Mesenteric fat pad (tissue), 1 donor: ENCODE data around the gene GDF3. TPM values are rescaled to one million over a fixed set of nuclear protein-coding genes. Genes with fewer than 3 reads are reported as not detected.
"Not testable (repeated sequence)": the region's sequence is repeated elsewhere in the genome, so short reads cannot be mapped to it uniquely, and the experiment has no call there.

ENCODE experiments used
- DNase-seq: peaks from one replicate; pipeline ENCODE4 v3.0.0-alpha.2; 2020; ENCODE audit warnings: low spot score
- long read RNA-seq: library from polyadenylated mRNA; unstranded; transcript quantifications from one replicate; pipeline ENCODE4 v2.0.0, GENCODE V29; 2020
- total RNA-seq: library from RNA; stranded (reverse); fragmentation: NEBNext Ultra II Directional; extraction: Animal tissue kit (Norgen Biotek cat#: 25700); gene quantifications from one replicate; pipeline ENCODE4 v1.2.1, GENCODE V29; 2021
- donor health status: DM: yes; HTN: yes; CAD: no.

The GDF3 gene
- total RNA-seq, result 0.26 TPM
- long read RNA-seq, result 0 reads

- no peak for DNase-seq
Observed at GRCh38 chr12:7695566-7696197, at the start of gene GDF3. Gene GDF3, minus strand, starts transcription at chr12:7695775. Its CDS starts 47 bp downstream, at chr12:7695728.

GRCh38 chr12:7732993-7733392 is 37.4 kb upstream of the GDF3 start:
- DNase-seq, result no peak

- DNase-seq, result no peak
Observed at GRCh38 chr12:7731486-7731885, 35.9 kb upstream of the GDF3 start.

GRCh38 chr12:7730984-7731383 is 35.4 kb upstream of the GDF3 start:
- not testable (repeated sequence) for DNase-seq

GRCh38 chr12:7729746-7730145 is 34.2 kb upstream of the GDF3 start:
- no peak for DNase-seq

DNA sequence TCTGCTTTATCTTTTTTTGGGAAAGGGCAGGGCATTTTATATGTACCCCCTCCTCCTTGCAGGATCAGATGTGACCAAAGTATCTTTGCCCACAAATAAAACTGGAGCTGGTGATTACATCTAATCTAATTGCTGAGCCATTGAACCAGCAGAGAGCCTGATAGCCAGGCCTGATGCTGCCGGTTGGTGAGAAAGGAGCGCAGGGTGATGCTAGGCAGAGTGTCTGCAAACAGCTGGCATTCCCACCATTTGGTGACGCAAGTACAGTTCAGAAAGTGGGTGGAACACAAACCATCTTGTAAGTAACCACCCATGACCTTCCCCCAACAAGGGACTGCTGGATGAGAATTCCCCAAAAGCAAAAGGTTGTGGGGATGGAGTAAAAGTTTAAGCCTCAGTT is 28.4 kb upstream of the GDF3 start:
- DNase-seq, result no peak

DNA sequence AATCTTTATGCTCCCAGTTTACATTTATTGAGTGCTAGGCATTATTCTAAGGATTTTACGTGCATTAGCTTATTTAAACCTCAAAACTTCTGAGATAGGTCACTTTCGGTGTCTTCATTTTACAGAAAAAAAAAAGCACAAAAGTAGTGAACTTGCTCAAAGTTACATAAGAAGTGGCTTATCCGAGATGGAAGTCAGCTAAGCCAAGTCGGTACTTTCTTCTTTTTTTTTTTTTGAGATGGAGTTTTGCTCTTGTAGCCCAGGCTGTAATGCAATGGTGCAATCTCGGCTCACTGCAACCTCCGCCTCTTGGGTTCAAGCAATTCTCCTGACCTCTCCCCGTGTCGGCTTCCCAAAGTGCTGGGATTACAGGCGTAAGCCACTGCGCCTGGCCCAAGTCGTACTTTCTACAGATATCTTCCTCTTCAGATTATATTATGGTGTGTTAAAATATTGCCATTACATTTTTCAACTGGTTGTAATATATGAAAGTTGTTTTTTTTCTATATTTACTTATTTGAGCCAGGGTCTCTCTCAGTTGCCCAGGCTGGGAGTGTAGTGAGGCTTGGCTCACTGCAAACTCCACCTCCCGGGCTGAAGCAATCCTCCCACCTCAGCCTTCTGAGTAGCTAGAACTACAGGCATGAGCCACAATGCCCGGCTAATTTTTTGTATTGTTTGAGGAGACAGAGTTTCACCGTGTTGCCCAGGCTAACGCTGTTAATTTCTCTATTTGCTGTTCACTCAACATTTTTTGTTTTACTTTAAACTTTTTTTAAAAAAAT is 24.6 kb upstream of the GDF3 start:
- no peak for DNase-seq

DNA sequence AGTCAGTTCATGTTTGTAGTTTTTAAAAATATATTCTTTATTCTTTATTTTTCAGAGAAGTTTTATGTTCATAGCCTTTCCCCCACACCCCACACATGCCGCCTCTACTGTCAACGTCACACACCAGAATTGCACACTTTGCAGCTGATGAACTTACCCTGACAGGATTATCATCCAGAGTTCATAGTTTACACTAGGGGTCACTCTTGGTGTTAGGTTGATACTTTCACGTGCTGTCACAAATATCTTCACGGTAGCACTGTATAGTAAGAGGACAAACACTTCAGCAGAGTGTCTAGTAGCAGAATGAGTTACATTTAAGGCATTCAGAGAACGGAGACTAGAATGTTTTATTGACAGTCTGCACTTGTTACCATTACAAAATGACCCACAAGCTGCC is 20.8 kb upstream of the GDF3 start:
- no peak for DNase-seq

DNA sequence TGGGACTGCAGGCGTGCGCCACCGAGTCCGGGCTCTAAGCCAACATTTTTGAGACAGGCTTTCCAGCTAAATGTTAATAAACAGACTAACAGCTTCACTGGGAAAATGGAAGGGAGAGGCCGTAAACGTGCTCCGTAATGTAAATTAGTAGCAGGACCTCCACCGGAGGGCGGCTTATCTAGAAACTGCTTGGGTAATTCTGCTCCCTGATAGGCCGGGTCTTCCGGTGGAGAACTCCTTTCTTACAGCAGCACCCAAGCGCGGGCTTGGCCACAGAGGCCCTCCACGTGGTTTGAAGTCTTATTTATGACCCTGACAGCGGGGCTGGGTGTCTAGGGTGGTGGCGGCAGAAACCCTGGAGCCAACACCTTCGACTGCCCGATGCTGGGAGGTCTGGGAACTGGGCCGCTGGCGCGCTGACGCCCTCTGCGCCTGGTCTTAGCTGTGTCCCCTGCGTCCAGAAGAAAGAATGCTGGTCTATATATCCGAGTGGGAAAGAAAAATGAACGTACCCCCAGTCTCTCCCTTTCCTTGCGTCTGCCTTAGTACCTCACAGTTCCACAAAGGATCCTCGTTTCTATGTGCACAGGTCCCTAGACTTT is 17.4 kb upstream of the GDF3 start:
- no peak for DNase-seq

DNA sequence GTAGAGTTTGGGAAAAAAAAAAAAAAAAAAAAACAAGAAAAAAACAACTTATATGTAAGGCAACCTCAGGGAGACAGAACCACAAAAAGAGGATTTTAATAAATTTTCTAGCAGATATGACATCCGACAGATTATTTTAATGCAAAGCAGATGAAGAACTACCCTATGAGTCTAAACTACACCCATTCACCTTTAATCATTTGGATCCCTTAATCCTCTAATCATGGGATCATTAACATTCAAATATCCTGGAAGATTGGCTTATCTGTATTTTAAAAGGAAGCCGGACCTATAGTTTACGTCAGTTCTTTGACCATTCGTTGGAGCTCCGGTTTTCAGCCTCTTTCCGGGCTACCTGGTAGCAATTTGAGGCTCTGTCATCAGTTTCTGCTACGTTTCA is 15.6 kb upstream of the GDF3 start, which contains the start of gene DPPA3:
DPPA3 (plus strand) TSS at position 301 of the 400 bp plus-strand sequence. CDS start 138 bp downstream, outside the sequence.
- DNase-seq, result no peak

DNA sequence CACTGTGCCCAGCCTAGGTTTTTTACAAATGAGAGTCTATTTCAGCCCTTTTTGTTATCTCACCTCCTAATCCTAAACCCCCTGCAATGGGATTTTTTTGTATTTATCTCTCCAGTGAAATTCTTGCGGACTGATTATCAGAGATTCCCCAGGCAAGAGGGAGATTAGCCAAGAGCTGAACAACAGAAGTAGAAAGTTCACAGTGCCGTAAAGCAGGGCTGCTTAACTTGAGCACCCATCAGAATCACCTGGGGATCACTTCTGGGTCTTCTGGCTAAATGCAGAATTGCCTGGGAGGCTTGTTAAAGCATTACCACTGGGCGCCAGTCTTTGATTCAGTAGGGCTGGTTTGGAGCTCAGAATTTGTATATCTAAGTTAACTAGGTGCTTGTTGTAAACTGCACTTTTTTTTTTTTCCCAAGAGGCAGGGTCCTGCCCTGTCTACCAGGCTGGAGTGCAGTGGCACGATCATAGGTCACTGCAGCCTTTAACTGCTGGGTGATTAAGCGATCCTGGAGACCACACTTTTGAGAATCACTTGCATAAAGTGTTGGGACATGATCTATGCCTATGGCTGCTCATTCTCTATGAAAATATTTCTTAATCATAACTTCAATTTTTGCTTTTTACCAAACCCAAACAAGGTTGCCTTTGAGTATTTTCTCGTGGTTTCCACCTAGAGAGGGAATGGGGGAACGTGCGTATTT is 14.5 kb upstream of the GDF3 start:
- DNase-seq, result no peak

GRCh38 chr12:7705846-7706245 is 10.3 kb upstream of the GDF3 start:
- no peak for DNase-seq

DNA sequence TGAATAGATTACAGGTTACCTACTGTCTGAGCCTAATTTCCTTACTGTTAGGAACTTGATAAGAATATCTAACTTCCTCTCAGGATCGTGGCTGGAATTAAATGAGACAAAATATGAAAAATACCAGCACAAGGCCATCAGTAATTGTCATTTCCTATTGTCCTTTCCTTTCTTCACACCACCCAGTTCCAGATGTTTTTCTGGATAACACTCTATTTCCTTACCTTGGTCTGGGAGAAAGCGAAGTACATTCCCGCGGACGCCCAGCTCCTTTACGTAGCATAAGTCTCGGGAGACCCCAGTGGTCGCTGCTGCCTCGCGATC is 376 bp downstream of the GDF3 start:
- DNase-seq, result no peak

DNA sequence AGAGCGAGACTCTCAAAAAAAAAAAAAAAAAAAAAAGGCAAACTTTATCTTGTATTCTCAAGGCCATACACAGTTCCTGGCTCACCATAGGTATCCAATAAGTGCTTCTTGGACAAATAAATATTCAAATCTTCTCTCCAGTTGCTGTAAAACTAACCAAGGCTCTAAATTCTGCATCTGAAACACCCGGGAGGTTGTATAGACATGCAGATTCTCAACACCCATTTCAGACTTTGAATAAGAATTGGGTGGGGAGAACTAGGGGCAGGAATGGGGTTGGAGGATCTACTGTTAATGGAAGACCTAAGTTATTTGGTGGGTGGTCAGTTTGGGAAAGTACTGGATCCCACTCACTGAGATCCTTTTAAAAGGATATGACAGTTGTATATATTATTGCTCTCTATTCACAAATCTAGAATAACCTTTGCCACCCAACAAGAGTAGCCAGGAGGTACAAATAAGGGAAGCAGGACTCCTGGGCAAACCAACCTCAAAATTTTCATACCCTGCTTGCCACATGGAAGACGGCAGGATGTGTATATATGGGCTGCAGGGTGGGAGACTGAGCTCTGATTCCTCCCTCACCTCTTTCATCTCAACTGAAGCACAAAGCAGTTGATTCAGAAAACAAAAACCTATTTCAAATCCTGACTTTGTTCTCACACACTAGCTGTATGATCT is 879 bp downstream of the GDF3 start:
- no peak for DNase-seq

DNA sequence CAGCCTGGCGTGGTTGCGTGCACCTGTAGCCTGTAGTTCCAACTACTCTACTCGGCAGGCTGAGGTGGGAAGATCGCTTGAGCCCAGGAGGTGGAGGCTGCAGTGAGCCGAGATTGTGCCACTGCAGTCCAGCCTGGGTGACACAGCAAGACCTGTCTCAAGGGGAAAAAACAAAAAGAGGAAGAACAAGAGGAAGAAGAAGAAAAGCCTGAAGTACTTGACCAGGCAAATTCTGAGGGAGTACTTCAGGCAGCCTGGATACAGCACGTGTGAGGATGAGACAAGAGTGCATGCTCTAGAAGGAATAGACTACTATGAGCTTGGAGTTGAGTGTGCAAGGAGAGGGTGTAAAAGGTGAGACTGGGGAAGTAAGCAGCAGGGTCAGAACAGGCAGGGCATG is 1.8 kb downstream of the GDF3 start:
- no peak for DNase-seq

- DNase-seq, result no peak
Observed at GRCh38 chr12:7681535-7681934, 14.0 kb downstream of the GDF3 start.

DNA sequence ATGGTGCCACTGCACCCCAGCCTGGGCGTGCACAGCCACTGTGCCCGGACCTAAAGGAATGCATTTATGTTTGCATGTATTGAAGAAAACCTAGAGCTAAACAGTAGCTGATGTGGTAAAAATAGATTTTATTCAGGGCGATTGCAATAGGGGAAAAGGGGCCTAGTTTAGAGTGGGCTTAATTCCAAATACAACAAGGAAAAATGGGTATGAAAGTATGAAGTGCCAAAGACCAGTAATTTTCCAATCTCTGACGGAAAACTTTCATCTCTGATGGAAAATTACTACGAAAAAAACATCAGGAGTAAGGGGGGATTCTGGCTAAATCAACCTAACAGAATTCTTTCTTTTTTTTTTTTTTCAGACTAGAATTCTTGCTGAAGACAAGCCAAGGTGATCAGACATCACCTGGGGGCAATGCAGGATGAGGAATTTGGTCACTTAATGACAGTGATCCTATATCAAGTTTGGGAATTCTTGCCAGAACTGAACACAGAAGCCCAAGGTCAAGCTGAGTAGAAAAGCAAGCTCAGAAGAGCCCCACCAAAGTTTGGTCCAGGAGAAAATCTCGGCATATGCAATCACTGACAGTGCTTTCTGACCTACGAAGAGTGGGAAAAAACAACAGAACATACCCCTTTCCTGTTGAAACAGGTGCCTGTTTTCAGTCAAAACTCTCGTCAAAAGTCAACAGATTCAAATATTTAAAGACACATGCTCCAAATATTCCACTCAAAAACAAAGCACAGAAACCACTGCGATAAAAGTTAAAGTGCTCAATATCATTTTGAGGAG is 16.1 kb downstream of the GDF3 start:
- no peak for DNase-seq

DNA sequence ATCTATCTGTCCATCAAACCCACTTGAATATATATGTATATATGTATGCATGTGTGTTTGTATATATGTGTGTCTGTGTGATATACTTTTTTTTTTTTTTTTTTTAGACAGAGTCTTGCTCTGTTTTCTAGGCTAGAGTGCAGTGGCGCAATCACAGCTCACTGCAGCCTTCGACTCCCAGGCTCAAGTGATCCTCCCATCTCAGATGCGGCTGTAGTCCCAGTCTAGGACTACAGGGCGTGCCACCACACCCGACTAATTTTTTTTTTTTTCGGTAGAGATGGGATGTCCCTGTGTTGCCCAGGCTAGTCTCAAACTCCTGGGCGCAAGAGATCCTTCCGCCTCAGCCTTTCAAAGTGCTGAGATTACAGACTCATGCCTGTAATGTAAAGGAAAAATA is 16.8 kb downstream of the GDF3 start:
- no peak for DNase-seq

DNA sequence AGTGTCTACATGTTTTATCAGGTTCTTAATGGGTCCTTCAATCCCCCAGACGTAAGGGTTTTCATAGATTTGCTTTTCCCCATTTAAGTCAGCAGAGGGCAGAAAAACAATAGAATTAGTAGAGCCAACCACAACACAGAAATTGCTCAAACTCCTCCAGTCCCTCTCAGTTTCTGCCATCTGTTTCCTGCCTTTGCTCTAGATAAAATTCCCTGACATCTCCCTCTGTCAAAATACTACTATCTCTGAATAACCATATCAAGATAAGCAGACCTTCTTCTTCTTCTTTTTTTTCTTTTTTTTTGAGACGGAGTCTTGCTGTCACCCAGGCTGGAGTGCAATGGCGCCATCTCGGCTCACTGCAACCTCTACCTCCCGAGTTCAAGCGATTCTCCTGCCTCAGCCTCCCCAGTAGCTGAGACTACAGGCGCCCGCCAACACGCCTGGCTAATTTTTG is 18.1 kb downstream of the GDF3 start:
- DNase-seq, result not testable (repeated sequence)

- DNase-seq, result not testable (repeated sequence)
Observed at GRCh38 chr12:7675455-7675854, 20.1 kb downstream of the GDF3 start.
